OCI-LY7 (cell line): ENCODE measurements around the gene GNPDA2. TPM values are rescaled to one million over a fixed set of nuclear protein-coding genes. Genes with fewer than 3 reads are reported as not detected.

Experiments
- BruUV-seq: library from RNA; stranded (reverse); fragments of 400-500 nt; replicated peaks from 2 replicates; lab custom pipeline; 2021; lab: Mats Ljungman, UMichigan
- CTCF ChIA-PET: fragments of 300-600 bp; sonication (Branson Sonifier 250); formaldehyde crosslinking; loops from one replicate; lab custom pipeline; 2022; ENCODE audit warnings: antibody characterized with exemption; ENCODE audit not compliant: unreplicated experiment; lab: Charles Lee
- POLR2A ChIA-PET: fragments of 300-600 bp; sonication (Branson Sonifier 250); formaldehyde crosslinking; loops from one replicate; lab custom pipeline; 2022; ENCODE audit warnings: antibody characterized with exemption; lab: Charles Lee
- DNase-seq: peaks from one replicate; pipeline ENCODE4 v3.0.0-alpha.2; 2015; ENCODE audit warnings: low spot score
- H2AFZ ChIP-seq: fragments of 200-600 bp; sonication (generic), shearing (Covaris generic); 2 replicates; pipeline ENCODE4 v1.6.1; 2014; ENCODE audit warnings: mild to moderate bottlenecking, antibody characterized with exemption, low read length, moderate library complexity
- H3K27ac ChIP-seq: fragments of 200-600 bp; sonication (generic); 2 replicates; pipeline ENCODE4 v1.5.1; 2014; ENCODE audit warnings: mixed run types, low read depth, mild to moderate bottlenecking, moderate library complexity, low read length, inconsistent platforms; ENCODE audit not compliant: poor library complexity, severe bottlenecking
- H3K36me3 ChIP-seq: fragments of 200-600 bp; sonication (generic); 2 replicates; pipeline ENCODE4 v1.6.1; 2014; ENCODE audit warnings: mild to moderate bottlenecking, antibody characterized with exemption, low read length, moderate library complexity, mixed read lengths; ENCODE audit not compliant: insufficient read depth
- H3K4me1 ChIP-seq: fragments of 200-600 bp; sonication (generic); 2 replicates; pipeline ENCODE4 v1.5.1; 2014; ENCODE audit warnings: mild to moderate bottlenecking, low read length; ENCODE audit not compliant: insufficient read depth, poor library complexity, severe bottlenecking
- H3K4me2 ChIP-seq: fragments of 200-600 bp; sonication (generic); 2 replicates; pipeline ENCODE4 v1.6.1; 2014; ENCODE audit warnings: mild to moderate bottlenecking, low read length
- H3K4me3 ChIP-seq: fragments of 200-600 bp; sonication (generic); 2 replicates; pipeline ENCODE4 v1.5.1; 2014; ENCODE audit warnings: mild to moderate bottlenecking, low read depth, low read length; ENCODE audit not compliant: poor library complexity, severe bottlenecking
- H3K79me2 ChIP-seq: fragments of 200-600 bp; sonication (generic); 2 replicates; pipeline ENCODE4 v1.6.1; 2016; ENCODE audit warnings: low read depth, mild to moderate bottlenecking, low read length, moderate library complexity, mixed read lengths; ENCODE audit not compliant: insufficient read depth
- H3K9me2 ChIP-seq: fragments of 200-600 bp; sonication (generic); 2 replicates; pipeline ENCODE4 v1.6.1; 2016; ENCODE audit warnings: mild to moderate bottlenecking, low read length, mixed read lengths; ENCODE audit not compliant: insufficient read depth
- H3K9me3 ChIP-seq: fragments of 200-600 bp; sonication (generic); 2 replicates; pipeline ENCODE4 v1.6.1; 2014; ENCODE audit warnings: mild to moderate bottlenecking, mixed run types, low read length, mixed read lengths
- H4K20me1 ChIP-seq: fragments of 200-600 bp; sonication (generic); 2 replicates; pipeline ENCODE4 v1.6.1; 2014; ENCODE audit warnings: mild to moderate bottlenecking, antibody characterized with exemption, low read length, moderate library complexity, mixed read lengths; ENCODE audit not compliant: insufficient read depth
- EZH2phosphoT487 ChIP-seq: fragments of 200-600 bp; sonication (generic); IDR thresholded peaks from 2 replicates; pipeline ENCODE4 v1.6.1; 2018; ENCODE audit warnings: low read depth, borderline replicate concordance, mild to moderate bottlenecking, mixed run types, antibody characterized with exemption, low read length, moderate library complexity, mixed read lengths
- intact Hi-C: fragments of 100-400 bp; cut with micrococcal nuclease; formaldehyde crosslinking; loops from one replicate; pipeline ENCODE4 v1.10.0; 2022; ENCODE audit not compliant: unreplicated experiment
- total RNA-seq, 2 experiments: library from RNA; depleted of rRNA in 1 of 2; stranded (reverse); fragments of >200 nt in 1 of 2; shearing (Covaris generic) in 1 of 2; gene quantifications; 2 replicates each; pipeline ENCODE4 v1.2.3, GENCODE V29; 2014 to 2022
- TF ChIP-seq, protein P1 (sequence below): fragments of 200-600 bp; sonication (generic); conservative IDR thresholded peaks from 2 replicates; pipeline ENCODE4 v1.5.1; 2014; ENCODE audit warnings: mild to moderate bottlenecking, antibody characterized with exemption, low read length, moderate library complexity, mixed read lengths

Gene GNPDA2
- total RNA-seq, 2 experiments from 2014 or later, result 10.1 to 12.1 TPM

DNA sequence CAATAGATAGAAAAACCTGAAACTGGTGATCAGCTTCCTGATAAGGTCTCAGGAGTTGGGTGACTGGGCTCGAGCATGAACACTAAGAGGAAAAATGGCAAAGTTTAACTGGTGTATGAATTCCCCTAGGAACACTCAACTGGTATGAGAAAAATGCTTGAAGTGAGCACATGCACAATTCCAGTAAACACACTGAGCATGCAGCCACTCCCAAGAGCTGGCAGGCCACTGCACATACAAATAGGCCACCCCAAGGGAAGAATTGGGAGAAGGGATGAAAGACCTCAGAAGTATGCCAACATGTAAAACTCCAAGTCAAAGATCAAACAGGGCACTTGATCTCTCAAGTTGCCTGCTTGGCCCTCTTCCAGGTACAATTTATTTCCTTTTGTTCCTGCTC, 45.4 kb upstream of the GNPDA2 start:
- H2AFZ ChIP-seq, result no peak overlapping the region
- no peaks in the 10 kb centered on the region for H3K36me3 ChIP-seq
- H3K9me2 ChIP-seq, result no peaks in the 10 kb centered on the region
- CTCF ChIA-PET, result no interaction called here
- BruUV-seq, result no TSS peak
- DNase-seq, result no peak
- no peak overlapping the region for H3K4me2 ChIP-seq
- no peak overlapping the region for H3K27ac ChIP-seq
- TF ChIP-seq EZH2phosphoT487, result no peak
- TF ChIP-seq, protein P1, sequence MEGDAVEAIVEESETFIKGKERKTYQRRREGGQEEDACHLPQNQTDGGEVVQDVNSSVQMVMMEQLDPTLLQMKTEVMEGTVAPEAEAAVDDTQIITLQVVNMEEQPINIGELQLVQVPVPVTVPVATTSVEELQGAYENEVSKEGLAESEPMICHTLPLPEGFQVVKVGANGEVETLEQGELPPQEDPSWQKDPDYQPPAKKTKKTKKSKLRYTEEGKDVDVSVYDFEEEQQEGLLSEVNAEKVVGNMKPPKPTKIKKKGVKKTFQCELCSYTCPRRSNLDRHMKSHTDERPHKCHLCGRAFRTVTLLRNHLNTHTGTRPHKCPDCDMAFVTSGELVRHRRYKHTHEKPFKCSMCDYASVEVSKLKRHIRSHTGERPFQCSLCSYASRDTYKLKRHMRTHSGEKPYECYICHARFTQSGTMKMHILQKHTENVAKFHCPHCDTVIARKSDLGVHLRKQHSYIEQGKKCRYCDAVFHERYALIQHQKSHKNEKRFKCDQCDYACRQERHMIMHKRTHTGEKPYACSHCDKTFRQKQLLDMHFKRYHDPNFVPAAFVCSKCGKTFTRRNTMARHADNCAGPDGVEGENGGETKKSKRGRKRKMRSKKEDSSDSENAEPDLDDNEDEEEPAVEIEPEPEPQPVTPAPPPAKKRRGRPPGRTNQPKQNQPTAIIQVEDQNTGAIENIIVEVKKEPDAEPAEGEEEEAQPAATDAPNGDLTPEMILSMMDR, result no peak
- POLR2A ChIA-PET, result interaction anchor here (0.7 kb wide), 1 partner anchor 8 kb away, joined by 3 read pairs; no protein-coding TSS in a partner anchor
- no peaks in the 10 kb centered on the region for H3K79me2 ChIP-seq
- intact Hi-C loops, result no loop called here
- H3K9me3 ChIP-seq, result peaks cover 14% of the 10 kb centered on the region
- H3K4me3 ChIP-seq, result no peak overlapping the region
- H3K4me1 ChIP-seq, result no peaks in the 10 kb centered on the region
- H4K20me1 ChIP-seq, result no peaks in the 10 kb centered on the region

DNA sequence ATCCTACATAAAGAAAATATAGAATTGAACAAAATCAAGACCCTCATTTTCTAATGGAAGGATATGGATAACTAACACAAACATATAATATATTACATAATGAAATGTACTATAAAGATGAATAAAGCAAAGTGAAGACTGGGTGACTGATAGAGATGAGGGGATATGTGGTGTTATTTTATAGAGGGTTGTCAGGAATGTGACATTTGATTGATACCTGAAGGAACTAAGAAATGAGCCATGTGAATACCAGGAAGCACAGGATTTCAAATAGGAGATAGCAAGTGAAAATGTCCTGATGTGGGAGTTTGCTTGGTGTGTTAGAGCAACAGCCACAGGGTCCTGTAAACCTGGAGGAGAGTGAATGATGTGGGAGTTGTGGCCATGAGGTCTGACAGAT, 40.1 kb upstream of the GNPDA2 start:
- BruUV-seq, result no TSS peak
- no peak overlapping the region for H2AFZ ChIP-seq
- no peaks in the 10 kb centered on the region for H3K9me2 ChIP-seq
- no peak for TF ChIP-seq EZH2phosphoT487
- TF ChIP-seq, protein P1, result no peak
- H3K4me3 ChIP-seq, result no peak overlapping the region
- H3K27ac ChIP-seq, result no peak overlapping the region
- no peaks in the 10 kb centered on the region for H3K36me3 ChIP-seq
- intact Hi-C loops, result loop anchor here (10.0 kb wide), 2 partner anchors 158 to 678 kb away; no protein-coding TSS in a partner anchor
- H3K4me1 ChIP-seq, result no peaks in the 10 kb centered on the region
- CTCF ChIA-PET, result no interaction called here
- no peak overlapping the region for H3K4me2 ChIP-seq
- no peak for DNase-seq
- no peaks in the 10 kb centered on the region for H3K79me2 ChIP-seq
- H3K9me3 ChIP-seq, result no peaks in the 10 kb centered on the region
- no peaks in the 10 kb centered on the region for H4K20me1 ChIP-seq
- POLR2A ChIA-PET, result no interaction called here

DNA sequence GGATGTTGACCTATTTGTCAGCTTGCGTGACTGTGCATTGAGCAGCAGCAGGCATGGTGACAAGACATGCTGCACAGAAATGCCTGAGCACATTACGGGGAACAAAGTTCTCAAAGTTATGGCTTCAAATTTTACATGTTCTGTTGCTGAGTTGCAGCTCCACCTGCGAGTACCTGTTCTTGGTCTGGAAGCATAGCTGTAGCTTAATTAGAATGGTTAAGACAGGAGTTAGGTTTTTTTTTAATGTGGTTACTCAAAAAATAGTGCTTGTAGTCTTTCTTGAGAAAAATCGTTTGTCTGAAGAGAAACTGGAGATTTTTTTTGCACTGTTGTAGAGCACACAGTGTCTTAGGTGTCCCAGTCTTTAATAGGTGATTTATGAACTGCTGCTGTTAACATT, 38.8 kb upstream of the GNPDA2 start:
- no TSS peak for BruUV-seq
- Histone ChIP-seq H3K4me3 (no peak overlapping the region), H3K4me1 (no peaks in the 10 kb centered on the region), H3K9me3 (no peaks in the 10 kb centered on the region), H3K9me2 (no peaks in the 10 kb centered on the region), H3K79me2 (no peaks in the 10 kb centered on the region), H3K36me3 (no peaks in the 10 kb centered on the region), H2AFZ (no peak overlapping the region), H3K4me2 (no peak overlapping the region), H4K20me1 (no peaks in the 10 kb centered on the region), H3K27ac (no peak overlapping the region)
- POLR2A ChIA-PET, result interaction anchor here (0.7 to 1.0 kb wide), 2 partner anchors 15 to 123 kb away, joined by 3 to 4 read pairs; no protein-coding TSS in a partner anchor
- no peak for TF ChIP-seq EZH2phosphoT487
- TF ChIP-seq, protein P1, result no peak
- CTCF ChIA-PET, result no interaction called here
- no peak for DNase-seq
- intact Hi-C loops, result loop anchor here (10.0 kb wide), 2 partner anchors 160 to 680 kb away; no protein-coding TSS in a partner anchor
